HG02623 (cell line): ENCODE measurements around the gene RMI2.
"Not testable (repeated sequence)": the region's sequence is repeated elsewhere in the genome, so short reads cannot be mapped to it uniquely, and the experiment has no call there.

ENCODE experiments used
- ATAC-seq: cut with Tn5 transposase; IDR thresholded peaks from one replicate; pipeline ENCODE4 v1.9.1; 2021; ENCODE audit warnings: moderate library complexity; ENCODE audit not compliant: unreplicated experiment

The RMI2 gene

DNA sequence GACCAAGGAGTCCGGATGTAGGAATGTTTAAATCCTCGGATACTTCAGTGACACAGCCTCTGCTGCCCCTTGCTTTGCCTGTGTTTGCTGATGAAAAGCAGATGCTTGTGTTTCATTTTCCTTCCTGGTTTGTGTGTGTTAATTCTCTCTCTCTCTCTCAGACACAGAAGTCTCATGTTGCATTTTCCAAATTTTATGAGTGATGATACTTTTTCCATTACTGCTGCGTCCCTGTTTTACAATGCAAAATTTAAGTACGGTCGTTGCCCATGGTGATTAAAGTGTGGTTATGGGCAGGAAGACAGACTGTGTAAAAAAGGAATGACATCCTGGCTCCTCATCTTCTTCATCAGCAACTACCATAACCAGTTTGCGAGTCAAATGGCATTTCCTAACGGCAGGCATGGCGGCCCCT, 5.7 kb downstream of the RMI2 start:
- no peak for ATAC-seq

DNA sequence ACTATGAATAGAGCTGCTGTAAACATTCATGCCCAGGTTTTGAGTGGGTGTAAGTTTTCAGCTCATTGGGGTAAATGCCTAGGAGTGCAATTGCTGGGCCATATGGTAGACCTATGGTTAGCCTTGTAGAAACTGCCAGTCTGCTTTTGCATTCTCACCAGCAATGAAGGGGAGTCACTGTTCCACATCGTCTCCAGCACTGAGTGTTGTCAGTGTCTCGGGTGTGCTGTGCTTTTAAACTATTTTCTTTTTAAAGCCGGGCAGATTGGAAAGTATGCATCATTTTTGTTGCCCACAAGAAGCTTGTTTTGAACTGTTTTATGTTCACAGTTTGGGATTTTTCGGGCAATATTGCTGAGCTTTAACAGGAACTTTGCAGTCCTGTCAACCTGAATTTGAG, 7.9 kb downstream of the RMI2 start:
- no peak for ATAC-seq

DNA sequence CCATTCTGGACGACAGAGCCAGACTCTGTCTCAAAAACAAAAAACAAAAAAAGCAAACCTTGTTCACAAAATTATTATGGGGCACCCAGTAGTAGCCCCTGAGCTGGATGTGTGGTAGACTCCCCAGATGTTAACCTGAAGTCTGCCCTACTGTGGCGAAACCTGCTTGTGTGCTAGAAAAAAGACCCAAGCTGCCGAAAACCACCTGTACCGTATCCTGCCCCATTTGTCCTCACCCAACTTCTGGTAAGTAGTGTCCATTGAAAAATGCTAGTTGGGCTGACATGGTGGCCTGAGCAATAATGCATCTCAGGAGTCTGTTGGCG, 9.1 kb downstream of the RMI2 start:
- peak; percentile 19 for ATAC-seq

DNA sequence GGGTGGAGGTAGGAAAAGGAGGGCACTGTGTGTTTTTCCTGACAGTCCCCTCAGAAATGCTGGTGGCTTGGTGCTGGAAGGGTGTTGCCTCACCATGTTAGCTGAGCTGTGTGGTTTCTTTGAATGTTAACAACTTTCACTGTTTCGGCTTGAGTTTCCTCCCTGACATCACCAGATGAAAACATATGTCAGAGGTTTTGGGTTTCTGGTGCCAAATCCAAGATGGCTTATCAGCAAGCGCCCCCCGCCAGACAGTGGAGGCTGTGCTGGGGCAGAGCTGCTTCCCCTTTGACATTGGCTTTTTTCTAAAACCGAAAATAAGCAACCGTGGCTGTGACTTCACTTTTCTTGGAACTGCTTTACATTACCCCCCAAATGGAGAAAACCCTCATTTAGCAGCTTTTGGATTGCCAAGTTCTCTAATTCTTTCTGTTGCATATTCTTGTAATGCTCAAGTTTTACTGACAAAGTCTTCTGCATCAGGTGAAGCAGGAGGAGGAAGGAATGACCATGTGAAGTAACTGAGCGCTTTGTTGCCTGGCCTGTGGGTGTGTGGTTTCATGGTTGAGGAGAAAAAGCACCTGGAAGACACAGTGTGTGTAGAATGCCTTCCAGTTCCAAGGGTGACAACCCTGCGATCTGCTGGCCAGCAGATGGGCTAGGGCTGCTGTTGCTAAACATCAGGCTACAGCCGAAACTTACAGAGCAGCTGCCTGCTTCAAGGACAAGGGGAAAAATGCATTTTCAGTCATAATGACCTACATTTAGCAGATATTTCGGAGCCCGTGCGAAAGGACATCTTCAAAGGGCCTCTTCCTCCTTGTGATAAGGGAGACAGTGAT, 9.7 kb downstream of the RMI2 start:
- peak; percentile 49 for ATAC-seq

DNA sequence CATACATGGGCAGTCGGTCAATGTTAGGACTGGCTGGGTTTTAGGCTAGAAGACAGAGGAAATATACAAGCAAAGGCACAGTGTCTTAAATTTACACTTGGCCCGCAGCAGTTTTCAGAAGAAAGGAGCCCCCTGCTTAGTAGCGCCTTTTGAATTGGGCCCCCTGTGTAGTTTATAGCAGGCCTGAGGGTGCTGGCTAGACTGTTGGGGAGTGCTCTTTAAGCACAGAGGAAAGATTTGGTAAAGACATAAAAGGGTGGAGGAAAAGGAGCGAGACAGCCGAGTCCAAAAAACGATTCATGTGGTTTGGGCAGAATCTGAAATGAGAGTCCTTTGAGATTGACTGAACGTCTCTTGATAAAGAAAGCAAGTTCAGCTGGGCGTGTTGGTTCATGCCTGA, 10.6 kb downstream of the RMI2 start:
- no peak for ATAC-seq

DNA sequence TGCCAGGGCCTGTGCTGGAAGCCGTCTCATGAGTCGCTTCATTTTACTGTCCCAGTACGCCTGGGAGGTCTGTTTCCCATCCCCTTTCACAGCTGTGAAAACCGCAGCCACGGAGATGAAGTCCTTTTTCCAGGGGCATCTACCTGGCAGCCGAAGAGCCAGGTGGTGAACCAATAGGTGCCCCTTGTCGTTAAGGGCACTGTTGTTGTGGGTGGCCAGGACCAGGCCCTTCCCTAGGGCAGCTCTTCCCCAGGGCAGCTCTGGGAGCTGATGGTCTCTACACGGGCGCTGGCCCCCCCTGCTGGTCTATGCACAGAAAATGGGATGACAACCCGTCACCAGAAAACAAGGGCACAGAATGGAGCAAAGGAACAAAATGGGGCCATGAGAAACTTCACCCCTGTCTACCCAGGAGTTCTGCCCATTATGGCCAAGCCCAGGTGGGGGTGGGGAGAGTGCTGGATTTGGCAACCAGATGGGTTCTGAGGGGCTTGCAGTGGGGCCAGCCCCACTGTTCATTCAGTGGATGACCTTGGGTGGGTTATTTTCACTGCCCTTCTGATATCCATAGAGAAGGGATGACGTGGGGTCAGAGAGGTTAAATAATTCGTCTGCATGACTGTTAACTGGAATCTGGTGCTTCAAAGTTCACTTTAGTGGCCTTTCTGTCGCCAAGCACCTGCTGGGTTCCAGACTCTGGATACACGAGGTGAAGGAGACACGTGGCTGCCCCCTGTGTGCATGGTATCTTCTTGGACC, 11.5 kb downstream of the RMI2 start:
- ATAC-seq: no peak

DNA sequence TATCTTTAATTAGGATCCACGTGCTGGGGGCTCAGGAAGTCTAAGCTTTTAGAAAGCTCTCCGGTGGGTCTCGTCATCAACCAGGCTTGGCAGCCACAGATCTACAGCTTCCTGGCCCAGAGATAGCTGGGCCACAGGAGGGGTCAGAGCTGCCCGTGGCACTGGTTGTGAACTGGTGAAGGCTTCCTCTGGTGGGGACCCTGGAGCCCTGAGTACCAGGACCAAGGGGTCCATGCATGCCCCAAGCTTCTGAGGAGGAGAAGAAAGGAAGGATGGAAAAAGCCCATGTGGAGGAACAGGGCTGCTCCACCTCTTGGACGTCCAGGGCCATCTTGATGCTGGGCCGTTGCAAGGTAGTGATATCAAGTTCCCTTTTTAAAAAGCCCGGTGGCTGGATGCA, 13.3 kb downstream of the RMI2 start:
- ATAC-seq: no peak

DNA sequence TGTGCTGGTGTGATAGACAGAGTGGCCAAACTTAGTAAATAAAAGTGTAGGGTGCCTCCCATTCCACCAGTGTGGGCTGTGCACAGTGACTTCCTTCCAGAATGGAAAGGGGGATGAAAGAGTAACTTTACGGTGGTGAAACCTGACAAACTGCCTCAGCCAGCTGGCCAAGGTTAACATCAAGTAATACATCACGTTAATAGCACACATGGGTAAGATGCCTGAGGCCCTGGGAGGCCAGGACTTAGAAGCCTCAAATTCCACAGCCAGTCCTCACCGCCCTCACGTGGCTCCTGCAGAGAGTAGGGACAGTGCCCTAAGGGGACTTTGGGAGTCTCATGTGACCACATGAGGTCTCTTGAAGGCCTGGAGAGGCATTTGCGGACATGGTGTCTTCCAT, 14.1 kb downstream of the RMI2 start:
- ATAC-seq: no peak

DNA sequence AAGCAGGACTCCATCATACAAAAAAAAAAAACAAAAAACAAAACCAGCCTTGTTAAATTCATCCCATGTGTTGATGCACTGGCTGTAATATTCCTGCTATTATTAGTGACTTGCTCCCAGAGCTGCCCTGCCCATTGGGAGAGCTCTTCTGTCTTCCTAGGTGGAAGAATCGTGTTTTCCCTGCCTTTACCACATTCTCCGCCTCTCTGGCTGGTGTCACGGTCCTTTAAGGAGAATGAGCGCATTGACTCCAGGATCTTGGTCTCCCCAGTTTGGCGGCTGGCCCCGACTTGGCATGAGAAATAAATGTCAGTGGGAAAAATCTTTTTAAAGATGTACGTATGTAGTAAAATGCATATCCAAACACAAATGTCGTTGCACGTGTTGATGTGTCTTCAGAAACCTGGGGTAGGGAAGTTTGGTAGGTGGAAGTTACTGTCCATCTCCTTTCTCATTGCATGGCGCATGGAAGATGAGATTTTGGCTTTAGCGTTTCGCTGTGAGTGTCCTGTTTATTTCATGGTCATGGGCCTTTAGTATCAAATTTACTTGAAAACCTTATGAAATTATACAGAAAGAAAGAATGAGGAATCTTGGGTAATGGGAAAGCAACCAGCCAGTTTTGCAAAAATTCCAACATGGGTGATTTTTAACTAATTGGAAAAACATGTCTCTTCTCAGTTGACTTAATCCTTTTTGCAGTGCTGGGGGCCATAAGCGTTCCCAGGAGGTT, 15.5 kb downstream of the RMI2 start:
- ATAC-seq: no peak

DNA sequence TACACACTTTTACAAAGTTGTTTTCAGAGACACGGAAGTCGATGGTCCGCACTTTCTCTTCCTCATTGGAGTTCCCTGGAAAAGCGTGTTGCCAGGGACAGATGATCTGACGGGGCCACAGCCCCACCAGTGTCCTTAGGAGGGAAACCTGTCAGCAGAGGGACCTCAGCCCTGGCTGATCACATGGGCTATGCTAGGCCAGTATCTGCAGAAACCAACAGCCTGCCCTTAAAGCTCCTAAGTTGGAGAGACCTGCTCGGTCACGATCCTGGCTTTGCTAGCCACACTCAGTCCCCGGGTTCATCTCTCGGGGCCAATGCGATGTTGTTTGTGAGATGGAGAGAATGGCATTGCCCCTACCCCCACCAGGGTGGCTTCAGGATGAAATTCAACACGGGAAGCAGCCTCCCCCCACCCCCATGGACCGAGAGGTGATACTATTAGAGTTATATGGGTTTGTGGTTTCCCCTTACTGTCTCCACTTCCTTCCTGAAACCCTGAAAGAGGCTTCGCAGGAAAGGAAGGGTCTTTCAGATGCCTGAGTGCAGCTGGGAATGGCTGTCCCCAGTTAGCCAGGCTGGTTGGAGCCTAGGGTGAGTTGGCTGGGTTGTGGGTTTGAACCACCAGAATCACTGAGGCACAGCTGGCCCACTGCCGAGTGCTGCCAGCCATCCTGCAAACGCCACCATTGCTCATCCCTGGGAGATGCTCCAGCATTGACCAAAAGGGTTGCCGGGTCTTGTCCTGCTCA, 16.6 kb downstream of the RMI2 start:
- no peak for ATAC-seq

DNA sequence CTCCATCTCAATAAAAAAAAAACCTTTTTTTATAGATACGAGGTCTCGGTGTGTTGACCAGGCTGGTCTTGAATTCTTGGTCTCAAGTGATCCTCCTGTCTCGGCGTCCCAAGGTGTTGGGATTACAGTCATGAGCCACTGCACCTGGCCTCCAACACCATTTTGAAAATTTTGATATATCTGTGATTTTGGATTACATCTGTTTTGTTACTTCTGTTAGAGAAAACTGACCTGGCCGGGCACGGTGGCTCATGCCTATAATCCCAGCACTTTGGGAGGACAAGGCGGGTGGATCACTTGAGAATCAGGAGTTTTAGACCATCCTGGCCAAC, 18.6 kb downstream of the RMI2 start:
- no peak for ATAC-seq

DNA sequence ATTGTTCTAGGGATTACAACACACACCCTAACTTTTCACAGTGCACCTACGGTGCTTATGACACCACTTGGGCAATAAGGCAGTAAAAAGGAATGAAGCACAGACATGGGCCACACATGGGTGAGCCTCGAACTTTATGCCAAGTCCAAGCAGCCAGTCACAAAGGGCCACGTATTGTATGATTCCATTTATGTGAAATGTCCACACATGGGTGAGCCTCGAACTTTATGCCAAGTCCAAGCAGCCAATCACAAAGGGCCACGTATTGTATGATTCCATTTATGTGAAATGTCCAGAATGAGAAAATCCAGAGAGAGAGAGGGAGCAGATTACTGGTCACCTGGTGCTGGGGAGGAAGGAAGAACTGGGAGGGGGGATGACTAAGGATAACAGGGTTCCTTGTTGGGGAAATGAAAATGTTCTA, 22.2 kb downstream of the RMI2 start:
- no peak for ATAC-seq

DNA sequence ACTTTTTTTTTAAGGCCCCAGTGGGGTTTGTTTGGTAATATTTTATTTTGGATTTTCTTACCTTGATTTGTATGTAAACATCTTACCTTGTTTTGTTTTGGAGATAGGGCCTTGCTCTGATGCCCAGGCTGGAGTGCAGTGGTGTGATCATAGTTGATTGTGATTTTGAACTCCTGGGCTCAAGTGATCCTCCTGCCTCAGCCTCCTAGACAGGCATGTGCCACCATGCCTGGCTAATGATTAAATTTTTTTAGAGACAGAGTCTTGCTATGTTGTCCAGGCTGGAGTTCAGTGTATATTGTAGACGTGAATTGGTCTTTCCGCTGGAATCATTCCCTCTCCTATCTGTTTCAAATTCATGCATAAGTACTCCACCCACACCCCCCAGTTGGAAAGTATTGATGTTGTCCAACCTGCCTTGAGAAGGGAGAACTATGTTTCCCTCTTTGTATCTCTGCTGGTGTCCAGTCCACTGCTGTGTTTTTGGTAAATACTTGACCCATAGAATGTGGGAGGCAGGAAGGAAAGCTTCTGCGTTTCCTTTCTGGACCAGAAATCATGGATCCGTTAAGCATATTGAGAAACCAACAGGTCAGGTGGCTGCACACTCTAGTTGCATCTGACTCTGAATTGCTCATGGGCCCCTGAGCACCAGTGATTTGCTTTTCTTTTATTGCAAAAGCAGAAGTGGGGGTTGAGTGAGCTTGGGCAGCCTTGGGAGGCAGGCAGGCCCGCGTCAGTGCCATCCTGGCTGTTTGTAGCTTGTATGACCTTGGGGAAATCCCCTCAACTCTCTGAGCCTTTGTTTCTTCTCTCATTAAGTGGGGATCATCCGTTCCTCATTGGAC, 25.0 kb downstream of the RMI2 start:
- ATAC-seq: no peak

DNA sequence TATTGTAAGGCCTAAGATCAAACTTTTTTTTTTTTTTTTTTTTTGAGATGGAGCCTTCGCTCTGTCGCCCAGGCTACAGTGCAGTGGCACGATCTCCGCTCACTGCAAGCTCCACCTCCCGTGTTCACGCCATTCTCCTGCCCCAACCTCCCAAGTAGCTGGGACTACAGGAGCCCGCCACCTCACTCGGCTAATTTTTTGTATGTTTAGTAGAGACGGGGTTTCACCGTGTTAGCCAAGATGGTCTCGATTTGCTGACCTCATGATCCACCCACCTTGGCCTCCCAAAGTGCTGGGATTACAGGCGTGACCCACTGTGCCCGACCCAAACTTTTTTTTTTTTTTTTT, 25.6 kb downstream of the RMI2 start:
- ATAC-seq: not testable (repeated sequence)

DNA sequence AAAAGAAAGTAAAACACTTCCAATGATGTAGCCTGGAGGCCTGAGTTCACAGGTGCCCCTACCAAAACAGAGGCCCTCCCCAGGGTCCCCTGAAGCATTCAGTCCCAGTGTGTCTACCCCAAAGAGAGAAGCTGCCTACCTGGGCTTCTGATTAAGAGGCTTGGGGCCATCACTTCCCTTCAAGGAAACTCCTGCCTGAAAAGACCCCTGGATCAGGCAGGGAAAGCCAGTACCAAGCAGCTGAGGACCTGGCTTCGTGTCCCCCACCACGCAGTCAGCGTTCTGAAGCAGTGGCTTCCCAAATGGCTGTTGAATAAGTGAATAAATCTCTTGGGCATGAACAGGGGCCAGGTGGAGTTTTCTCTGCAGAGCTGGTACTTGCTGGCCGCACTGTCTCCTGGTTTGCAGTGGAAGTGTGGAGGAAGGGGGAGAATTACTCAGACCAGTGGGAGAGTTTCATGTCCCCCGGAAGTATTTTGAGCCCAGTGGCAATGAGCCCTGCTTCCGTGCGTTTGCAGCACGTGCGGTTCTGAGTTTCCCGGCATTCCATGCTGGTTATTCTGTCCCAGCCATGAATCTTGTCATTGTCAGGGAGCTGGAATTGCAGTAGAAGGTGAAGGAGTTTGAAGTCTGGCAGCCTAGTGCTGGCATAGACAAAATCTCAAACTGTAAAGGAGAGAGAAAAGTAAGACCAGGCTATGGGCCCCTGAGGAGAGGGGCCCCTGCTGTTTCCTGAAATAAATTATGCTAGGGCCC, 27.0 kb downstream of the RMI2 start:
- no peak for ATAC-seq

DNA sequence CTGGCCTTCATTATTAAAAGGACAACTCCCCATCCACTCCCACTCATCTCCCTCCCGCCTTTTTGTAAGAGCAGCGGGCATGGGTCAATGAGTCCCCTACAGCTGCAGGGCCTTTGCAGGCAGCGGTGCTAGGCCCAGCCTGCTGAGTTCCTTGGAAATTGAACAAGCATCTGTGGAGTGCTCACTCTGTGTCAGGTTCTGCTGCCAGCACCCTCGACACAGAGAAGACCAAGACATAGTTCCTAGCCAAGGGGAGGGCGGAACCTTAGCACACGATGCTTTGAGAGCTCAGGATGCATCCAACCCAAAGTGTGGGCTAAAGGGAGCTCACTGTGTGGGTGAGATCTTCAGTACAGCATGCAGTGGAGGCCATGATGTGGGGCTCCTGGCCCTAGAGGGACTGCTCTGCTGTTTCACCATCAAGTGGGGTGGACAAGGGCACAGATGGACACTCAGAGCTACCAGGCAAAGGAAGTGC, 27.6 kb downstream of the RMI2 start:
- ATAC-seq: no peak

DNA sequence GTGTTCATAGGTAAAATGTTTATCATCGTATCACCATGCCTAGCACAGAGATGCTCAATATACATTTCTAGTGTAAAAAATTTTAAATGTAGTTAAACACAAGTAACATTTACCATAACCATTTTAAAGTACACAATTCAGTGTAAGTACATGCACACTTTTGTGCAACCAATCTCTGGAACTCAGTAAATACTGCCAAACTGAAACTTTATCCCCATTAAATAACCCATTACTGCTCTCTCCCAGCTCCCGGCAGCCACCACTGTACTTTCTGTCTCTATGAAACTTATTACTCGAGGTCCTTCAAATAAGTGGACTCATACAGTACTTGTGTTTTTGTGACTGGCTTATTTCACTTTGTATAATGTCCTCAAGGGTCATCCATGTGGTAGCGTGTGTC, 29.0 kb downstream of the RMI2 start:
- no peak for ATAC-seq

DNA sequence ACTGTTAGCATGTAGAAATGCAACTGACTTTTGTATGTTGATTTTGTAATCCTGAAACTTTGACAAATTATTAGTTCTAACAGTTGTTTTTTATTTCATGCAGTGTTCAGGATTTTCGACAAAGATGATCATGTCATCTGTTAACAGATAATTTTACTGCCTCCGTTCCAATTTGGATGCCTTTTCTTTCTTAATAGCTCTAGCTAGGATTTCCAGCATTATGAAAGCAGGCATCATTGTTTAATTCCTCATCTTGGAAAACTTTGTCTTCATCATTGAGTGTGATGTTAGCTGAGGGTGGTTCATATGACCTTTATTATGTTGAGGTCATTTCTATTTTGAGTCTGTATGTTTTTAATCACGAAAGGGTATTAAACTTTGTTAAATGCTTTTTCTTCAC, 31.9 kb downstream of the RMI2 start:
- ATAC-seq: no peak

DNA sequence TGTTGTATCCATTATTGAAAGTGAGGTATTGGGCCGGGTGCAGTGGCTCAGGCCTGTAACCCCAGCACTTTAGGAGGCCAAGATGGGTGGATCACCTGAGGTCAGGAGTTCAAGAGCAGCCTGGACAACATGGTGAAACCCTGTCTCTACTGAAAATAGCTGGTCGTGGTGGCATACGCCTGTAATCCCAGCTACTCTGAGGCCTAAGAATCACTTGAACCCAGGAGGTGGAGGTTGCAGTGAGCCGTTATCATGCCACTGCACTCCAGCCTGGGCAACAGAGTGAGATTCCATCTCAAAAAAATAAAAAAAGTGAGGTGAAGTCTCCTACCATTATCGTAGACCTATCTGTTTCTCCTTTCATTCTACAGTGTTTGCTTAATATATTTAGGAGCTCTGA, 33.7 kb downstream of the RMI2 start:
- not testable (repeated sequence) for ATAC-seq

DNA sequence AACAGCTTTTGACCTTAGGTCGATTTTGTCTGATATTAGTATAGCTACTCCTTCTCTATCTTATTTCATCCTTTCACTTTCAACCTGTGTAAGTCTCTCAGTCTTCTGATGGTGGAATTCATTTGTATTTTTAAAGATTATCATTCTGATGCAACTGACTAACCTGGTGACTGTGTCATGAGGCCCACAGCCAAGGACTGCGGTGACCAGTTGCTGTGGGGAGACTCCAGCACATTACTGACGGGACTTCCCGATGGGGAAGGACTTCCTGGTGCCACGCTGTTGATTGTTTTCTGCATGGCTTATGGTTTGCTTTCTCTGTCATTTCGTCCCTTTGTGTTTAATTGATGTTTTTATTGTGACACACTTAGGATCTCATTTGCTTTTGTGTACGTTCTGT, 34.2 kb downstream of the RMI2 start:
- ATAC-seq: peak; percentile 68
